WERI-Rb-1 (cell line): Measurements from ENCODE around the gene RANBP3.
"Not testable (repeated sequence)": the region's sequence is repeated elsewhere in the genome, so short reads cannot be mapped to it uniquely, and the experiment has no call there.

ENCODE experiments used
- DNase-seq: peaks from one replicate; pipeline ENCODE4 v3.0.0-alpha.2; 2020
- H3K27ac ChIP-seq: fragments of 250-450 bp; sonication (Bioruptor Pico); 2 replicates; pipeline ENCODE4 v1.5.1; 2020; ENCODE audit warnings: mild to moderate bottlenecking, moderate library complexity
- H3K27me3 ChIP-seq: fragments of 250-450 bp; sonication (Bioruptor Pico); 2 replicates; pipeline ENCODE4 v1.5.1; 2021; ENCODE audit warnings: mild to moderate bottlenecking, low read depth, moderate library complexity; ENCODE audit not compliant: insufficient read depth, severe bottlenecking
- H3K36me3 ChIP-seq: fragments of 250-450 bp; sonication (Bioruptor Pico); 2 replicates; pipeline ENCODE4 v1.5.1; 2020; ENCODE audit warnings: mild to moderate bottlenecking, moderate library complexity
- H3K4me3 ChIP-seq: 2 replicates; pipeline ENCODE4 v1.5.1; 2011; ENCODE audit warnings: low read depth, mild to moderate bottlenecking, control low read depth, low read length
- H3K9me3 ChIP-seq: fragments of 250-450 bp; sonication (Bioruptor Pico); 2 replicates; pipeline ENCODE4 v1.5.1; 2021; ENCODE audit warnings: mild to moderate bottlenecking, moderate library complexity; ENCODE audit not compliant: severe bottlenecking
- CTCF ChIP-seq: IDR thresholded peaks from 2 replicates; pipeline ENCODE4 v1.5.1; 2011; ENCODE audit warnings: low read depth, mild to moderate bottlenecking, control low read depth, inconsistent platforms, low read length

RANBP3 gene

DNA sequence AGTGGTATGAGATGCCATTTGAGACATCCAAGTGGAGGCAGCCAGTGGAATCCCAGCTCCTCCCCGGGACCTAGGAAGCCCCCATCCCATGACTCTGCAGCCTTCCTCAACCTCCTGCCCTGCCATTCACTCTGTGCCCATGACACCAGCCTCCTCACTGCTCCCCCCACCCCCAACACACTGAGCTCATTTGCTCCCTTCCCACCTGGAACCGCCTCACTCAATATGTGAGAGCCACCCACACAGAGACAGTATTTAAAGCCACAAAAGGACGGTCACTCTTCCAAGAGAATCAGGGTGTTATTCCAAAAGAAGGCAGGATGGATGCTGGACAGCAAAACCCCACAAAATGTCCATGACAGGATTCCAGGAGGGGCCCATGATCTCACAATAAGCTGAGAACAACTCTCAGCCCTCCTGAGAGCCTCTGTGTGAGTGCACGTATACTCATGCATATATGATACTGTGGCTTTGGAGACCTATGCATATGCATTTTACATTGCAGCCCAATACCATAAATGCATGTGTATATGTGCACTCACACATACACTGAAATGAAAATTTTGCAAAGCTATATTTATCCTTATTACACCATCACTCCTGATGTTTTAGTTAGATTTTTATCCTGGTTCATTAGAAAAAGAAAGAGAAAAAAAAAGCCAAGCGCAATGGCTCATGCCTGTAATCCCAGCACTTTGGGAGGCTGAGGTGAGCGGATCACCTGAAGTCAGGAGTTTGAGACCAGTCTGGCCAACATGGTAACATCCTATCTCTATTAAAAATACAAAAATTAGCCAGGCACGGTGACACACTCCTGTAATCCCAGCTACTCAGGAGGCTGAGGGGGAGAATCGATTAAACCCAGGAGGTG lies 10.8 kb upstream of the RANBP3 start:
- Histone ChIP-seq H3K27me3 (no peaks in the 10 kb centered on the region), H3K36me3 (no peaks in the 10 kb centered on the region; the same call in 1 of the 2 replicates), H3K9me3 (no peaks in the 10 kb centered on the region), H3K27ac (no peak overlapping the region), H3K4me3 (no peak overlapping the region)
- no peak for TF ChIP-seq CTCF
- no peak for DNase-seq

DNA sequence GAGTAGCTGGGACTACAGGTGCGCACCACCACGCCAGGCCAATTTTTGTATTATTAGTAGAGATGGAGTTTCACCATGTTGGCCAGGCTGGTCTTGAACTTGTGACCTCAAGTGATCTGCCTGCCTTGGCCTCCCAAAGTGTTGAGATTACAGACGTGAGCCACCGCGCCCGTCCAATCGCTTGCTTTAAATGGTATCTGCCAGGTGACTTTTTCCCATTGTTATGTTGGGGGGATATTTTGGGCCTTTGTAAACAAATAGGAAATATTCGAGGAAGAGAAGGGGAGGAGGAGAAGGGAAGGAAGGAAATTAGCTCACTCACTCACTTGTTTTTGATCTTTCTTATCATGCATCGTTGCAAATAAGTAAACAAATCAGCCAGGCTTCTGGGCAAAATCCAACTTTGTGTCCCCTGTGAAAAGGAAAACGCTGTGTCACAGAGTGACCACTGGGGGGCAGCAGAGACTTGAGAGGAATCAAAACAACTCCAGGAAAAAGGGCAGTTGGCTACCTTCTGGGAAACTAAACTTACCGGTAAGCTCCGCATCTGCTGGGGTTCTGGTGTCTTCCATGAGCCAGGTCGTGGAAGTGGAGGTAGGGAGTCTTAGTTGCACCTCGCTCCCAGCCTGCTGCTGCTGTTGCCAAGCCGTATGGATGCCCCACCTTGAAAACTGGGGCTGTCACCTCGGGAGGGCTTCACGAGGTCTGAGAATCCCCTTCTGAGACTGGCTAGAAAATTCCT lies 9.3 kb upstream of the RANBP3 start:
- H3K4me3 ChIP-seq, result no peak overlapping the region
- no peak overlapping the region for H3K27ac ChIP-seq
- H3K27me3 ChIP-seq, result no peaks in the 10 kb centered on the region
- H3K9me3 ChIP-seq, result no peaks in the 10 kb centered on the region
- peak; percentile 82 for TF ChIP-seq CTCF
- no peaks in the 10 kb centered on the region; the same call in 1 of the 2 replicates for H3K36me3 ChIP-seq
- DNase-seq, result peak; percentile 74

- H3K27ac ChIP-seq, H3K4me3 ChIP-seq, DNase-seq, H3K27me3 ChIP-seq, H3K9me3 ChIP-seq, H3K36me3 ChIP-seq: not testable (repeated sequence)
These were observed 7.9 kb upstream of the RANBP3 start for GRCh38 chr19:5985837-5986236.

GRCh38 chr19:5985098-5985783 lies 7.3 kb upstream of the RANBP3 start:
- Histone ChIP-seq H3K27ac (no peak overlapping the region), H3K4me3 (no peak overlapping the region), H3K36me3 (peaks cover 4% of the 10 kb centered on the region; the same call in 1 of the 2 replicates), H3K9me3 (no peaks in the 10 kb centered on the region), H3K27me3 (no peaks in the 10 kb centered on the region)
- no peak for TF ChIP-seq CTCF
- no peak for DNase-seq

DNA sequence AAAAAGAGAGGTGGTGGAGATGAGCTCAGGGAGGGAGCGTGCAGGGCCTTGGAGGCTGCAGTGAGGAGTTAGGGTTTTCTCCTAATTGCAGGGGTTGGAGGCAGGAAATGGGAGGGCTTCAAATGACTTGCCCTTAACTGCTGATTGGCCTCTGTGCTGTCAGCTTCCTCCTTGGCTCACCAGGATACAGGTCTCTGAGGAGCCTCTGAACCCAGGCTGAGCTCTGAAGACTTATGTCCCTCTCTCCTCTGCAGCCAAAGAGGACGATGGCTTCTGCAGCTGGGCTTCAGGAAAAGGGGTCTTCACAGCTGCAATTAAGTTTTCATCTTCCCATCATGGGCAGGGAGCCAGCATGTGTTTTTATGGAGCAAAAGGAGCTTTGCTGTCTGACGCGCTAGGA lies 6.7 kb upstream of the RANBP3 start:
- TF ChIP-seq CTCF, result no peak
- DNase-seq, result no peak
- peaks cover 4% of the 10 kb centered on the region; the same call in 1 of the 2 replicates for H3K36me3 ChIP-seq
- H3K4me3 ChIP-seq, result no peak overlapping the region
- H3K9me3 ChIP-seq, result no peaks in the 10 kb centered on the region
- H3K27me3 ChIP-seq, result no peaks in the 10 kb centered on the region
- H3K27ac ChIP-seq, result no peak overlapping the region
